ENCODE results near the gene OLFM4.

OLFM4 gene

GRCh38 chr13:53068585-53069520 is 40.2 kb downstream of the OLFM4 start:
- no peak for DNase-seq

- no peak for DNase-seq
Measured at GRCh38 chr13:53069800-53070199, 41.2 kb downstream of the OLFM4 start.

- DNase-seq: no peak
Measured at GRCh38 chr13:53073711-53074110, 45.1 kb downstream of the OLFM4 start.

- DNase-seq: no peak
Measured at GRCh38 chr13:53074114-53074513, 45.5 kb downstream of the OLFM4 start.

GRCh38 chr13:53075356-53076041 is 46.9 kb downstream of the OLFM4 start:
- DNase-seq: no peak

- DNase-seq: no peak
Measured at GRCh38 chr13:53079691-53080090, 51.1 kb downstream of the OLFM4 start.

GRCh38 chr13:53088871-53089270 is 60.3 kb downstream of the OLFM4 start:
- DNase-seq: no peak

- no peak for DNase-seq
Measured at GRCh38 chr13:53089951-53090350, 61.3 kb downstream of the OLFM4 start.

GRCh38 chr13:53090461-53090860 is 61.8 kb downstream of the OLFM4 start:
- DNase-seq: no peak

GRCh38 chr13:53092931-53093330 is 64.3 kb downstream of the OLFM4 start:
- DNase-seq: no peak

GRCh38 chr13:53098455-53098854 is 69.8 kb downstream of the OLFM4 start:
- DNase-seq: no peak

GRCh38 chr13:53100394-53101063 is 71.9 kb downstream of the OLFM4 start:
- DNase-seq: no peak

Data from fibroblast of skin of right biceps (primary cell).